Epithelial cell of alveolus of lung (primary cell): ENCODE data around the gene DCDC2B. TPM values are rescaled to one million over a fixed set of nuclear protein-coding genes. Genes with fewer than 3 reads are reported as not detected.

ENCODE experiments used
- total RNA-seq: library from RNA; depleted of rRNA; stranded (reverse); fragments of >200 nt; gene quantifications from 2 replicates; pipeline ENCODE4 v1.2.1, GENCODE V29; 2015

The DCDC2B gene
- not detected in 2 replicates for total RNA-seq

GRCh38 chr1:32208891-32209328 is at the start of gene DCDC2B:
TSS of gene DCDC2B (plus strand) at chr1:32209089. CDS start at chr1:32209094, 5 bp downstream.

GRCh38 chr1:32179443-32180185 is 29.3 kb upstream of the DCDC2B start, which contains the start of gene TXLNA:
TSS of gene TXLNA (plus strand) at chr1:32179675. CDS start at chr1:32180346, 671 bp downstream.

GRCh38 chr1:32200226-32201010 is 8.5 kb upstream of the DCDC2B start, which contains the start of gene CCDC28B:
TSS of gene CCDC28B (plus strand) at chr1:32200595. CDS start at chr1:32201936, 1,341 bp downstream.

GRCh38 chr1:32205401-32206370 is 3.2 kb upstream of the DCDC2B start, which contains the start of gene IQCC:
TSS of gene IQCC (plus strand) at chr1:32205671. CDS start at chr1:32205682, 11 bp downstream.

GRCh38 chr1:32221980-32222755 is 13.3 kb downstream of the DCDC2B start, which contains the start of the genes EIF3I and TMEM234:
TSS of gene EIF3I (plus strand) at chr1:32222407. CDS start at chr1:32222442, 35 bp downstream.
TSS of gene TMEM234 (minus strand) at chr1:32222353. CDS start at chr1:32222322, 31 bp downstream.

GRCh38 chr1:32246888-32247273 is 38.0 kb downstream of the DCDC2B start, which contains the start of gene FAM167B:
TSS of gene FAM167B (plus strand) at chr1:32247222. CDS start at chr1:32247422, 200 bp downstream.

GRCh38 chr1:32250893-32251716 is 42.2 kb downstream of the DCDC2B start, which contains the start of gene LCK:
TSS of gene LCK (plus strand) at chr1:32251265. CDS start at chr1:32274330, 23,065 bp downstream.

Other genes starting within 250 kb of the DCDC2B start
- gene KHDRBS1, start 195.2 kb upstream of the DCDC2B start, total RNA-seq, result 95.3 and 161 TPM in 2 replicates
- 7.0 and 10.5 TPM in 2 replicates for gene TMEM39B, start 136.2 kb upstream of the DCDC2B start, total RNA-seq
- 40.6 and 41.0 TPM in 2 replicates for gene KPNA6, start 101.0 kb upstream of the DCDC2B start, total RNA-seq
- gene TXLNA, start 29.4 kb upstream of the DCDC2B start, total RNA-seq, result 54.1 and 56.9 TPM in 2 replicates
- gene CCDC28B, start 8.5 kb upstream of the DCDC2B start, total RNA-seq, result 23.9 and 24.6 TPM in 2 replicates
- 3.2 and 4.6 TPM in 2 replicates for gene IQCC, start 3.4 kb upstream of the DCDC2B start, total RNA-seq
- 12.4 and 20.0 TPM in 2 replicates for gene TMEM234, start 13.3 kb downstream of the DCDC2B start, total RNA-seq
- gene EIF3I, start 13.3 kb downstream of the DCDC2B start, total RNA-seq, result 255 and 401 TPM in 2 replicates
- 0.40 TPM in 1 of 2 replicates, not detected in the other for gene FAM167B, start 38.1 kb downstream of the DCDC2B start, total RNA-seq
- gene LCK, start 42.2 kb downstream of the DCDC2B start, total RNA-seq, result 0.65 TPM in 1 of 2 replicates, not detected in the other
- gene HDAC1, start 83.0 kb downstream of the DCDC2B start, total RNA-seq, result 66.1 and 120 TPM in 2 replicates
- 121 and 127 TPM in 2 replicates for gene MARCKSL1, start 127.1 kb downstream of the DCDC2B start, total RNA-seq
- gene FAM229A, start 153.4 kb downstream of the DCDC2B start, total RNA-seq, result 1.2 and 3.1 TPM in 2 replicates
- not detected in 2 replicates for gene TSSK3, start 153.4 kb downstream of the DCDC2B start, total RNA-seq
- gene BSDC1, start 185.4 kb downstream of the DCDC2B start, total RNA-seq, result 53.8 and 59.6 TPM in 2 replicates